SK-N-SH (cell line): ENCODE measurements around the gene KRTAP4-5. TPM values are rescaled to one million over a fixed set of nuclear protein-coding genes. Genes with fewer than 3 reads are reported as not detected.
"Not testable (repeated sequence)": the region's sequence is repeated elsewhere in the genome, so short reads cannot be mapped to it uniquely, and the experiment has no call there.

Experiments used
- CTCF ChIA-PET: fragments of 300-600, 350-600 bp; formaldehyde crosslinking; extraction: SDS; loops from one replicate; lab custom pipeline; 2021; lab: Yijun Ruan, JAX
- POLR2A ChIA-PET: fragments of 350-600 bp; sonication (Branson Sonifier 250); formaldehyde crosslinking; extraction: SDS; loops from one replicate; lab custom pipeline; 2020; ENCODE audit warnings: antibody characterized with exemption, inconsistent platforms; lab: Yijun Ruan, JAX
- DNase-seq: peaks from one replicate; pipeline ENCODE4 v3.0.0; 2012
- H2AFZ ChIP-seq: fragments of 200-600 bp; sonication (generic); 2 replicates; pipeline ENCODE4 v1.8.1; 2016; ENCODE audit warnings: antibody characterized with exemption, mild to moderate bottlenecking, low read depth
- H3F3A ChIP-seq: fragments of 200-600 bp; sonication (generic); replicated peaks from 2 replicates; pipeline ENCODE3; 2016; ENCODE audit warnings: antibody characterized with exemption, mild to moderate bottlenecking; ENCODE audit not compliant: insufficient read depth
- H3K27ac ChIP-seq, 2 experiments: fragments of 200-500 bp in 1 of 2; fragments of 200-600 bp in 1 of 2; sonication (Bioruptor generic) in 1 of 2; sonication (generic), shearing (Covaris generic) in 1 of 2; 2 replicates each; pipeline versions ENCODE4 v1.5.1 to v1.6.1; 2014 to 2016; ENCODE audit warnings: low read depth in 2 of 2, inconsistent platforms in 1 of 2, low read length in 1 of 2, mild to moderate bottlenecking in 1 of 2, mixed read lengths in 1 of 2
- H3K27me3 ChIP-seq: fragments of 200-600 bp; sonication (generic), shearing (Covaris generic); 2 replicates; pipeline ENCODE4 v1.6.1; 2016; ENCODE audit warnings: mixed run types; ENCODE audit not compliant: insufficient read depth
- H3K36me3 ChIP-seq, 2 experiments: fragments of 200-500 bp in 1 of 2; fragments of 200-600 bp in 1 of 2; sonication (Bioruptor generic) in 1 of 2; sonication (generic) in 1 of 2; replicated peaks in 1 of 2; 2 replicates each; pipeline versions ENCODE3 to v1.5.1; 2014 to 2016; ENCODE audit warnings: low read length in 1 of 2, mild to moderate bottlenecking in 1 of 2; ENCODE audit not compliant: insufficient read depth in 2 of 2, control insufficient read depth in 1 of 2
- H3K4me1 ChIP-seq, 2 experiments: fragments of 200-500 bp in 1 of 2; fragments of 200-600 bp in 1 of 2; sonication (Bioruptor generic) in 1 of 2; sonication (generic), shearing (Covaris generic) in 1 of 2; 2 replicates each; pipeline versions ENCODE4 v1.5.1 to v1.6.1; 2014 to 2016; ENCODE audit warnings: low read depth in 1 of 2, low read length in 1 of 2, mixed run types in 1 of 2; ENCODE audit not compliant: insufficient read depth in 2 of 2, control insufficient read depth in 1 of 2
- H3K4me2 ChIP-seq: fragments of 200-600 bp; sonication (generic), shearing (Covaris generic); 2 replicates; pipeline ENCODE4 v1.6.1; 2017; ENCODE audit warnings: mixed run types
- H3K4me3 ChIP-seq, 2 experiments: fragments of 200-500 bp in 1 of 2; fragments of 200-600 bp in 1 of 2; sonication (Bioruptor generic) in 1 of 2; sonication (generic), shearing (Covaris generic) in 1 of 2; 2 replicates each; pipeline versions ENCODE4 v1.5.1 to v1.8.1; 2014 to 2016; ENCODE audit warnings: low read depth in 2 of 2, inconsistent platforms in 1 of 2, low read length in 1 of 2, mild to moderate bottlenecking in 1 of 2, mixed read lengths in 1 of 2, moderate library complexity in 1 of 2
- H3K79me2 ChIP-seq: fragments of 200-600 bp; sonication (generic); 2 replicates; pipeline ENCODE4 v1.8.1; 2017; ENCODE audit warnings: mild to moderate bottlenecking; ENCODE audit not compliant: insufficient read depth
- H3K9ac ChIP-seq: fragments of 200-600 bp; sonication (generic); 2 replicates; pipeline ENCODE4 v1.6.1; 2017; ENCODE audit warnings: mixed run types
- H3K9me2 ChIP-seq: fragments of 200-600 bp; sonication (generic); 2 replicates; pipeline ENCODE4 v1.6.1; 2017; ENCODE audit warnings: mixed run types
- H3K9me3 ChIP-seq: fragments of 200-600 bp; sonication (generic); 2 replicates; pipeline ENCODE4 v1.6.1; 2017; ENCODE audit warnings: mixed run types, mild to moderate bottlenecking, moderate library complexity
- H4K20me1 ChIP-seq: fragments of 200-600 bp; sonication (generic); 2 replicates; pipeline ENCODE4 v1.6.1; 2017; ENCODE audit warnings: mild to moderate bottlenecking, mixed run types; ENCODE audit not compliant: insufficient read depth
- CHD2 ChIP-seq: fragments of 150-350 bp; IDR thresholded peaks from 2 replicates; pipeline ENCODE4 v1.6.1; 2018; ENCODE audit warnings: low read length; ENCODE audit not compliant: partially characterized antibody
- ELF1 ChIP-seq: IDR thresholded peaks from 2 replicates; pipeline ENCODE4 v1.4.0; 2012
- EZH2phosphoT487 ChIP-seq: fragments of 200-600 bp; sonication (generic); IDR thresholded peaks from 2 replicates; pipeline ENCODE4 v1.6.1; 2017; ENCODE audit warnings: low read depth, mixed run types, mild to moderate bottlenecking, antibody characterized with exemption, moderate library complexity, borderline replicate concordance
- FOSL2 ChIP-seq: IDR thresholded peaks from 2 replicates; pipeline ENCODE4 v1.4.0; 2012; ENCODE audit warnings: low read depth, mild to moderate bottlenecking, moderate library complexity, borderline replicate concordance
- FOXJ3 ChIP-seq: sonication (generic); formaldehyde crosslinking; IDR thresholded peaks from 2 replicates; pipeline ENCODE4 v1.5.1; 2020; ENCODE audit warnings: mild to moderate bottlenecking, missing genetic modification reagents
- GATA2 ChIP-seq: sonication (generic); formaldehyde crosslinking; IDR thresholded peaks from 2 replicates; pipeline ENCODE4 v1.5.0; 2020; ENCODE audit warnings: mild to moderate bottlenecking, missing genetic modification reagents
- JUND ChIP-seq: IDR thresholded peaks from 2 replicates; pipeline ENCODE4 v1.4.0; 2012
- MAX ChIP-seq: IDR thresholded peaks from 2 replicates; pipeline ENCODE4 v1.4.0; 2012; ENCODE audit warnings: low read depth
- MXI1 ChIP-seq: IDR thresholded peaks from 2 replicates; pipeline ENCODE4 v1.6.1; 2012; ENCODE audit warnings: mild to moderate bottlenecking, low read depth, low read length, improper control_type of control experiment
- NFIC ChIP-seq: IDR thresholded peaks from 2 replicates; pipeline ENCODE4 v1.4.0; 2012; ENCODE audit warnings: borderline replicate concordance
- NRF1 ChIP-seq: IDR thresholded peaks from 2 replicates; pipeline ENCODE4 v1.6.1; 2012; ENCODE audit warnings: low read depth, mild to moderate bottlenecking, low read length
- RFX5 ChIP-seq: IDR thresholded peaks from 2 replicates; pipeline ENCODE4 v1.6.1; 2012; ENCODE audit warnings: mild to moderate bottlenecking, improper control_type of control experiment, low read length
- RXRA ChIP-seq: IDR thresholded peaks from 2 replicates; pipeline ENCODE4 v1.4.0; 2012; ENCODE audit warnings: low read depth, mild to moderate bottlenecking, borderline replicate concordance
- SMC3 ChIP-seq: IDR thresholded peaks from 2 replicates; pipeline ENCODE4 v1.6.1; 2012; ENCODE audit warnings: low read depth, low read length, improper control_type of control experiment
- TEAD4 ChIP-seq: IDR thresholded peaks from 2 replicates; pipeline ENCODE4 v1.4.0; 2012; ENCODE audit warnings: mild to moderate bottlenecking, borderline replicate concordance; ENCODE audit not compliant: insufficient read depth
- USF2 ChIP-seq: fragments of 150-350 bp; IDR thresholded peaks from 2 replicates; pipeline ENCODE4 v1.6.1; 2017; ENCODE audit warnings: antibody characterized with exemption, low read length, low read depth, borderline replicate concordance
- YY1 ChIP-seq: IDR thresholded peaks from 2 replicates; pipeline ENCODE4 v1.4.0; 2012; ENCODE audit warnings: low read depth, mild to moderate bottlenecking
- WGBS: methylation state at CpG from one replicate; pipeline ENCODE4 v1.1.6; 2017; ENCODE audit warnings: low lambda C conversion rate; 5-methylcytosine and 5-hydroxymethylcytosine counted together
- polyA plus RNA-seq, 3 experiments: library from polyadenylated mRNA; depleted of rRNA; stranded (reverse); fragments of >200 nt; gene quantifications; 2 replicates each; pipeline ENCODE4 v1.2.3, GENCODE V29; 2012
- TF ChIP-seq, protein P1 (sequence below): IDR thresholded peaks from 2 replicates; pipeline ENCODE4 v1.4.0; 2012; ENCODE audit warnings: low read depth, borderline replicate concordance

The KRTAP4-5 gene
- polyA plus RNA-seq, 1 of the 3 experiments (the other 2 are of a cell fraction): not detected

DNA sequence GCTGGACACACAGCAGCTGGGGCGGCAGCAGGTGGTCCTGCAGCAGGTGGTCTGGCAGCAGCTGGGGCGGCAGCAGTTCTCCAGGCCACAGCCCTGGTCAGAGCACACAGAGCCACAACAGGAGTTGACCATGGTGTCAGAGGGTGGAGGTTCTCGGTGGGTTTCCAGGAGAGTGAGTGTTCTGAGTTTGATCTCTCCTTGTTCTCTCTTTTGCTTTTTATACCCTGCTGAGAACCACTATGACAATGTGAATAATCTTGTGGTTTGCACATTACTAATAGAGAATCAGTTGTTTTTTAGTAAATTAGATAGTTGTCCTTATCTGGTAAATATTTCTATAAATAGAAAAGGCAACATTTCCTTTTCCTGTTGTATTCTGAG, 25.6 kb downstream of the KRTAP4-5 start, which contains the start of gene KRTAP4-12:
KRTAP4-12 (minus strand) TSS at position 192 of the 381 bp plus-strand sequence; CDS start at position 132, 60 bp downstream.
- CTCF ChIA-PET: interaction anchor here (1.0 kb wide), 1 partner anchor 425 kb away, joined by 4 read pairs; no protein-coding TSS in a partner anchor
- H3F3A ChIP-seq, H3K4me3 ChIP-seq, H3K4me2 ChIP-seq, H3K79me2 ChIP-seq, POLR2A ChIA-PET, H3K4me1 ChIP-seq, H3K27ac ChIP-seq, H2AFZ ChIP-seq, DNase-seq, H3K9me3 ChIP-seq, H3K36me3 ChIP-seq, H3K9me2 ChIP-seq, H3K9ac ChIP-seq, H4K20me1 ChIP-seq, H3K27me3 ChIP-seq: not testable (repeated sequence)
- WGBS: no CpG with 5 or more reads among the region's 3 CpGs

GRCh38 chr17:41123292-41123990, 26.2 kb downstream of the KRTAP4-5 start:
- CTCF ChIA-PET: interaction anchor here (1.0 kb wide), 1 partner anchor 426 kb away, joined by 4 read pairs; no protein-coding TSS in a partner anchor
- H2AFZ ChIP-seq, H3K36me3 ChIP-seq, H3K27ac ChIP-seq, H3K27me3 ChIP-seq, H3K9ac ChIP-seq, H3K4me2 ChIP-seq, POLR2A ChIA-PET, H3K79me2 ChIP-seq, H3K4me3 ChIP-seq, H3K4me1 ChIP-seq, H4K20me1 ChIP-seq, H3K9me3 ChIP-seq, H3K9me2 ChIP-seq, H3F3A ChIP-seq, DNase-seq: not testable (repeated sequence)
- whole genome bisulfite sequencing: 22% methylated on average over 8 of the region's 12 CpGs

DNA sequence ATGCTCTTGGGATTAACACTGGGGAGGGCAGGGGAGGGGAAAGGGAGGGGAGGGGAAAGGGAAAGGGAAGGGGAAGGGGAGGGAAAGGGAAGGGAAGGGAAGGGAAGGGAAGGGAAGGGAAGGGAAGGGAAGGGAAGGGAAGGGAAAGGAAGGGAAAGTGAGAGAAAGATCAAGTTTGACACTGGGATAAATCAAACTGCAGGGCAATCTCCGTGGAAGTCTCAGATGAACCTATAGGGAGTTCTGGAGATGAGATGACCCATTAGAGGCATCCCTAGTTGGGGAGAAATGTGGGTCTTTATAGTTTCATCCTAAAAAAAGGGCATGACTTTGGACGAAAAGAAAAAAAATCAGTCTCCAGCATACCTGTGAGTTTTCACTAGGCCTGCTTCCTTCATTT, 27.9 kb downstream of the KRTAP4-5 start:
- Histone ChIP-seq H3K4me3 (no peak overlapping the region), H4K20me1 (no peaks in the 10 kb centered on the region), H3K9me2 (no peaks in the 10 kb centered on the region), H2AFZ (no peak overlapping the region), H3K27ac (no peak overlapping the region), H3K9ac (no peak overlapping the region), H3F3A (no peaks in the 10 kb centered on the region), H3K9me3 (no peaks in the 10 kb centered on the region), H3K4me1 (peaks cover 0 to 9% of the 10 kb centered on the region in 2 experiments; a peak in 1 of 4 replicates), H3K36me3 (no peaks in the 10 kb centered on the region), H3K4me2 (no peak overlapping the region), H3K27me3 (no peaks in the 10 kb centered on the region), H3K79me2 (no peaks in the 10 kb centered on the region)
- TF ChIP-seq FOXJ3 (CRISPR knock-in tag) (no peak), JUND (no peak), RXRA (no peak), ELF1 (no peak), USF2 (no peak), MXI1 (no peak), NRF1 (no peak), CHD2 (no peak), RFX5 (no peak), YY1 (no peak), NFIC (no peak), SMC3 (no peak), GATA2 (no peak), FOSL2 (no peak), MAX (no peak), TEAD4 (no peak), EZH2phosphoT487 (no peak)
- TF ChIP-seq, protein P1, sequence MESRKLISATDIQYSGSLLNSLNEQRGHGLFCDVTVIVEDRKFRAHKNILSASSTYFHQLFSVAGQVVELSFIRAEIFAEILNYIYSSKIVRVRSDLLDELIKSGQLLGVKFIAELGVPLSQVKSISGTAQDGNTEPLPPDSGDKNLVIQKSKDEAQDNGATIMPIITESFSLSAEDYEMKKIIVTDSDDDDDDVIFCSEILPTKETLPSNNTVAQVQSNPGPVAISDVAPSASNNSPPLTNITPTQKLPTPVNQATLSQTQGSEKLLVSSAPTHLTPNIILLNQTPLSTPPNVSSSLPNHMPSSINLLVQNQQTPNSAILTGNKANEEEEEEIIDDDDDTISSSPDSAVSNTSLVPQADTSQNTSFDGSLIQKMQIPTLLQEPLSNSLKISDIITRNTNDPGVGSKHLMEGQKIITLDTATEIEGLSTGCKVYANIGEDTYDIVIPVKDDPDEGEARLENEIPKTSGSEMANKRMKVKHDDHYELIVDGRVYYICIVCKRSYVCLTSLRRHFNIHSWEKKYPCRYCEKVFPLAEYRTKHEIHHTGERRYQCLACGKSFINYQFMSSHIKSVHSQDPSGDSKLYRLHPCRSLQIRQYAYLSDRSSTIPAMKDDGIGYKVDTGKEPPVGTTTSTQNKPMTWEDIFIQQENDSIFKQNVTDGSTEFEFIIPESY: no peak
- 10% methylated on average over 2 of the region's 2 CpGs for WGBS
- no peak for DNase-seq
- POLR2A ChIA-PET: no interaction called here
- CTCF ChIA-PET: no interaction called here
